HepG2 (cell line): ENCODE measurements around the gene CPVL. TPM values are rescaled to one million over a fixed set of nuclear protein-coding genes. Genes with fewer than 3 reads are reported as not detected.

Experiments used
- CAMTA2 ChIP-seq: sonication (generic); formaldehyde crosslinking; IDR thresholded peaks from 2 replicates; pipeline ENCODE4 v1.4.0; 2020; ENCODE audit warnings: mild to moderate bottlenecking, missing genetic modification reagents, borderline replicate concordance
- CC2D1A ChIP-seq: sonication (generic); formaldehyde crosslinking; IDR thresholded peaks from 2 replicates; pipeline ENCODE4 v1.8.1; 2023; ENCODE audit warnings: mild to moderate bottlenecking, missing genetic modification reagents
- EEA1 ChIP-seq: sonication (generic); formaldehyde crosslinking; IDR thresholded peaks from 2 replicates; pipeline ENCODE4 v1.5.1; 2020; ENCODE audit warnings: mild to moderate bottlenecking, missing genetic modification reagents, borderline replicate concordance
- REL ChIP-seq: sonication (generic); formaldehyde crosslinking; conservative IDR thresholded peaks from 2 replicates; pipeline ENCODE4 v1.8.0; 2022; ENCODE audit warnings: mild to moderate bottlenecking, missing genetic modification reagents, moderate library complexity
- RFX5 ChIP-seq: IDR thresholded peaks from 2 replicates; pipeline ENCODE4 v1.6.1; 2011; ENCODE audit warnings: low read depth, low read length, improper control_type of control experiment
- SP5 ChIP-seq: IDR thresholded peaks from 2 replicates; pipeline ENCODE4 v1.6.1; 2016; ENCODE audit warnings: low read depth, borderline replicate concordance
- TAF1 ChIP-seq: sonication (generic); formaldehyde crosslinking; IDR thresholded peaks from 2 replicates; pipeline ENCODE4 v1.4.0; 2020; ENCODE audit warnings: missing genetic modification reagents
- ZBTB20 ChIP-seq: sonication (generic); formaldehyde crosslinking; IDR thresholded peaks from 2 replicates; pipeline ENCODE4 v1.8.1; 2023; ENCODE audit warnings: missing genetic modification reagents, low read depth, mild to moderate bottlenecking, borderline replicate concordance
- ZNF333 ChIP-seq: sonication (generic); formaldehyde crosslinking; IDR thresholded peaks from 2 replicates; pipeline ENCODE4 v1.4.0; 2020; ENCODE audit warnings: mild to moderate bottlenecking, missing genetic modification reagents, borderline replicate concordance
- ZNF431 ChIP-seq: sonication (generic); formaldehyde crosslinking; IDR thresholded peaks from 2 replicates; pipeline ENCODE4 v1.9.0; 2022; ENCODE audit warnings: missing genetic modification reagents, low read depth, mild to moderate bottlenecking, borderline replicate concordance
- ZNF678 ChIP-seq: sonication (generic); formaldehyde crosslinking; IDR thresholded peaks from 2 replicates; pipeline ENCODE4 v1.4.0; 2020; ENCODE audit warnings: mild to moderate bottlenecking, missing genetic modification reagents
- polyA plus RNA-seq, 8 experiments: library from polyadenylated mRNA; depleted of rRNA in 3 of 8; stranded (reverse) in 7 of 8; unstranded in 1 of 8; fragments of >200 nt; fragmentation: Illumina TruSeq in 4 of 8; extraction: Trizol in 4 of 8; gene quantifications; 2 replicates each; pipeline versions ENCODE4 v1.2.1 to v1.2.3, GENCODE V29; 2011 to 2016; ENCODE audit warnings: low read depth in 4 of 8, missing spikeins in 1 of 8, mixed read lengths in 1 of 8; ENCODE audit not compliant: insufficient read depth in 1 of 8
- total RNA-seq, 5 experiments: library from RNA; depleted of rRNA; stranded (reverse); fragments of >200 nt; fragmentation: Illumina TruSeq; extraction: Trizol; gene quantifications; 2 replicates each; pipeline ENCODE4 v1.2.3, GENCODE V29; 2016; ENCODE audit warnings: low read depth in 1 of 5
- TF ChIP-seq, protein P1 (sequence below): sonication (generic); formaldehyde crosslinking; IDR thresholded peaks from 2 replicates; pipeline ENCODE4 v1.4.0; 2020; ENCODE audit warnings: missing genetic modification reagents, borderline replicate concordance
- TF ChIP-seq, protein P2 (sequence below): sonication (generic); formaldehyde crosslinking; IDR thresholded peaks from 2 replicates; pipeline ENCODE4 v1.4.0; 2020; ENCODE audit warnings: mild to moderate bottlenecking, missing genetic modification reagents
- TF ChIP-seq, protein P3 (sequence below): sonication (generic); formaldehyde crosslinking; IDR thresholded peaks from 2 replicates; pipeline ENCODE4 v1.5.0; 2020; ENCODE audit warnings: mild to moderate bottlenecking, missing genetic modification reagents, borderline replicate concordance
- TF ChIP-seq, protein P4 (sequence below): sonication (generic); formaldehyde crosslinking; IDR thresholded peaks from 2 replicates; pipeline ENCODE4 v1.4.0; 2020; ENCODE audit warnings: mild to moderate bottlenecking, missing genetic modification reagents

CPVL gene
- total and polyA plus RNA-seq, 2 of the 13 experiments (the other 11 are each of a cell fraction or from before 2014, with no cell fraction given): 59.2 to 294 TPM

DNA sequence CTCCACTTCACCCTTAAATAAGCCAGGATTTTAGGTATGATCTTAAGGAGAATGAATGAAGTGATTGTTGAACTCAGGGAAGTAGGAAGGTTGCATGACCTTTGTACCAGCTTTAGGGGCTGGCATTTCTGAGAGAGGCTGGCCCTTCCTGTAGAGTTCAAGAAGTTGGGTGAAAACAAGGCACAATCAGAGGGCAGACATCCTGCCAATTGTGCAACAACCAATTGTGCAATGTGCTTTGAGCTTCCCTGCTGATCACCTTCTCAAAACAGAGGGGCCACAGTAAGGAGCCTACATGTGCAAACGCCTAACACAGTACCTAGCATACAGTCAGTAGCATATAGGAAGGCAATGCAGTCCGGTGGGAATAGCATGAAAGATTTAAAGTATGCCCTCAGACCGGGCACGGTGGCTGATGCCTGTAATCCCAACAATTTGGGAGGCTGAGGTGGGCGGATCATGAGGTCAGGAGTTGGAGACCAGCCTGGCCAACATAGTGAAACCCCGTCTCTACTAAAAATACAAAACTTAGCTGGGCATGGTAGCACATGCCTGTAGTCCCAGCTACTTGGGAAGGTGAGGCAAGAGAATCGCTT lies 5.4 kb downstream of the CPVL start (continued):
- TF ChIP-seq ZNF678 (CRISPR knock-in tag) (no peak), CC2D1A (CRISPR knock-in tag) (no peak), ZNF431 (CRISPR knock-in tag) (0 out of 2 replicates have a peak, but pooled peaks have one; percentile 18), RFX5 (no peak), REL (CRISPR knock-in tag) (no peak), TAF1 (CRISPR knock-in tag) (no peak), ZBTB20 (CRISPR knock-in tag) (peak; percentile 86), SP5 (CRISPR knock-in tag) (peak; percentile 69), EEA1 (no peak), ZNF333 (no peak), CAMTA2 (CRISPR knock-in tag) (no peak)
- TF ChIP-seq, protein P1, sequence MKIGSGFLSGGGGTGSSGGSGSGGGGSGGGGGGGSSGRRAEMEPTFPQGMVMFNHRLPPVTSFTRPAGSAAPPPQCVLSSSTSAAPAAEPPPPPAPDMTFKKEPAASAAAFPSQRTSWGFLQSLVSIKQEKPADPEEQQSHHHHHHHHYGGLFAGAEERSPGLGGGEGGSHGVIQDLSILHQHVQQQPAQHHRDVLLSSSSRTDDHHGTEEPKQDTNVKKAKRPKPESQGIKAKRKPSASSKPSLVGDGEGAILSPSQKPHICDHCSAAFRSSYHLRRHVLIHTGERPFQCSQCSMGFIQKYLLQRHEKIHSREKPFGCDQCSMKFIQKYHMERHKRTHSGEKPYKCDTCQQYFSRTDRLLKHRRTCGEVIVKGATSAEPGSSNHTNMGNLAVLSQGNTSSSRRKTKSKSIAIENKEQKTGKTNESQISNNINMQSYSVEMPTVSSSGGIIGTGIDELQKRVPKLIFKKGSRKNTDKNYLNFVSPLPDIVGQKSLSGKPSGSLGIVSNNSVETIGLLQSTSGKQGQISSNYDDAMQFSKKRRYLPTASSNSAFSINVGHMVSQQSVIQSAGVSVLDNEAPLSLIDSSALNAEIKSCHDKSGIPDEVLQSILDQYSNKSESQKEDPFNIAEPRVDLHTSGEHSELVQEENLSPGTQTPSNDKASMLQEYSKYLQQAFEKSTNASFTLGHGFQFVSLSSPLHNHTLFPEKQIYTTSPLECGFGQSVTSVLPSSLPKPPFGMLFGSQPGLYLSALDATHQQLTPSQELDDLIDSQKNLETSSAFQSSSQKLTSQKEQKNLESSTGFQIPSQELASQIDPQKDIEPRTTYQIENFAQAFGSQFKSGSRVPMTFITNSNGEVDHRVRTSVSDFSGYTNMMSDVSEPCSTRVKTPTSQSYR (CRISPR knock-in tag): peak; percentile 73; the same call in 1 of the 2 replicates
- TF ChIP-seq, protein P2, sequence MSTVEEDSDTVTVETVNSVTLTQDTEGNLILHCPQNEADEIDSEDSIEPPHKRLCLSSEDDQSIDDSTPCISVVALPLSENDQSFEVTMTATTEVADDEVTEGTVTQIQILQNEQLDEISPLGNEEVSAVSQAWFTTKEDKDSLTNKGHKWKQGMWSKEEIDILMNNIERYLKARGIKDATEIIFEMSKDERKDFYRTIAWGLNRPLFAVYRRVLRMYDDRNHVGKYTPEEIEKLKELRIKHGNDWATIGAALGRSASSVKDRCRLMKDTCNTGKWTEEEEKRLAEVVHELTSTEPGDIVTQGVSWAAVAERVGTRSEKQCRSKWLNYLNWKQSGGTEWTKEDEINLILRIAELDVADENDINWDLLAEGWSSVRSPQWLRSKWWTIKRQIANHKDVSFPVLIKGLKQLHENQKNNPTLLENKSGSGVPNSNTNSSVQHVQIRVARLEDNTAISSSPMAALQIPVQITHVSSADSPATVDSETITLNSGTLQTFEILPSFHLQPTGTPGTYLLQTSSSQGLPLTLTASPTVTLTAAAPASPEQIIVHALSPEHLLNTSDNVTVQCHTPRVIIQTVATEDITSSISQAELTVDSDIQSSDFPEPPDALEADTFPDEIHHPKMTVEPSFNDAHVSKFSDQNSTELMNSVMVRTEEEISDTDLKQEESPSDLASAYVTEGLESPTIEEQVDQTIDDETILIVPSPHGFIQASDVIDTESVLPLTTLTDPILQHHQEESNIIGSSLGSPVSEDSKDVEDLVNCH: no peak
- TF ChIP-seq, protein P3, sequence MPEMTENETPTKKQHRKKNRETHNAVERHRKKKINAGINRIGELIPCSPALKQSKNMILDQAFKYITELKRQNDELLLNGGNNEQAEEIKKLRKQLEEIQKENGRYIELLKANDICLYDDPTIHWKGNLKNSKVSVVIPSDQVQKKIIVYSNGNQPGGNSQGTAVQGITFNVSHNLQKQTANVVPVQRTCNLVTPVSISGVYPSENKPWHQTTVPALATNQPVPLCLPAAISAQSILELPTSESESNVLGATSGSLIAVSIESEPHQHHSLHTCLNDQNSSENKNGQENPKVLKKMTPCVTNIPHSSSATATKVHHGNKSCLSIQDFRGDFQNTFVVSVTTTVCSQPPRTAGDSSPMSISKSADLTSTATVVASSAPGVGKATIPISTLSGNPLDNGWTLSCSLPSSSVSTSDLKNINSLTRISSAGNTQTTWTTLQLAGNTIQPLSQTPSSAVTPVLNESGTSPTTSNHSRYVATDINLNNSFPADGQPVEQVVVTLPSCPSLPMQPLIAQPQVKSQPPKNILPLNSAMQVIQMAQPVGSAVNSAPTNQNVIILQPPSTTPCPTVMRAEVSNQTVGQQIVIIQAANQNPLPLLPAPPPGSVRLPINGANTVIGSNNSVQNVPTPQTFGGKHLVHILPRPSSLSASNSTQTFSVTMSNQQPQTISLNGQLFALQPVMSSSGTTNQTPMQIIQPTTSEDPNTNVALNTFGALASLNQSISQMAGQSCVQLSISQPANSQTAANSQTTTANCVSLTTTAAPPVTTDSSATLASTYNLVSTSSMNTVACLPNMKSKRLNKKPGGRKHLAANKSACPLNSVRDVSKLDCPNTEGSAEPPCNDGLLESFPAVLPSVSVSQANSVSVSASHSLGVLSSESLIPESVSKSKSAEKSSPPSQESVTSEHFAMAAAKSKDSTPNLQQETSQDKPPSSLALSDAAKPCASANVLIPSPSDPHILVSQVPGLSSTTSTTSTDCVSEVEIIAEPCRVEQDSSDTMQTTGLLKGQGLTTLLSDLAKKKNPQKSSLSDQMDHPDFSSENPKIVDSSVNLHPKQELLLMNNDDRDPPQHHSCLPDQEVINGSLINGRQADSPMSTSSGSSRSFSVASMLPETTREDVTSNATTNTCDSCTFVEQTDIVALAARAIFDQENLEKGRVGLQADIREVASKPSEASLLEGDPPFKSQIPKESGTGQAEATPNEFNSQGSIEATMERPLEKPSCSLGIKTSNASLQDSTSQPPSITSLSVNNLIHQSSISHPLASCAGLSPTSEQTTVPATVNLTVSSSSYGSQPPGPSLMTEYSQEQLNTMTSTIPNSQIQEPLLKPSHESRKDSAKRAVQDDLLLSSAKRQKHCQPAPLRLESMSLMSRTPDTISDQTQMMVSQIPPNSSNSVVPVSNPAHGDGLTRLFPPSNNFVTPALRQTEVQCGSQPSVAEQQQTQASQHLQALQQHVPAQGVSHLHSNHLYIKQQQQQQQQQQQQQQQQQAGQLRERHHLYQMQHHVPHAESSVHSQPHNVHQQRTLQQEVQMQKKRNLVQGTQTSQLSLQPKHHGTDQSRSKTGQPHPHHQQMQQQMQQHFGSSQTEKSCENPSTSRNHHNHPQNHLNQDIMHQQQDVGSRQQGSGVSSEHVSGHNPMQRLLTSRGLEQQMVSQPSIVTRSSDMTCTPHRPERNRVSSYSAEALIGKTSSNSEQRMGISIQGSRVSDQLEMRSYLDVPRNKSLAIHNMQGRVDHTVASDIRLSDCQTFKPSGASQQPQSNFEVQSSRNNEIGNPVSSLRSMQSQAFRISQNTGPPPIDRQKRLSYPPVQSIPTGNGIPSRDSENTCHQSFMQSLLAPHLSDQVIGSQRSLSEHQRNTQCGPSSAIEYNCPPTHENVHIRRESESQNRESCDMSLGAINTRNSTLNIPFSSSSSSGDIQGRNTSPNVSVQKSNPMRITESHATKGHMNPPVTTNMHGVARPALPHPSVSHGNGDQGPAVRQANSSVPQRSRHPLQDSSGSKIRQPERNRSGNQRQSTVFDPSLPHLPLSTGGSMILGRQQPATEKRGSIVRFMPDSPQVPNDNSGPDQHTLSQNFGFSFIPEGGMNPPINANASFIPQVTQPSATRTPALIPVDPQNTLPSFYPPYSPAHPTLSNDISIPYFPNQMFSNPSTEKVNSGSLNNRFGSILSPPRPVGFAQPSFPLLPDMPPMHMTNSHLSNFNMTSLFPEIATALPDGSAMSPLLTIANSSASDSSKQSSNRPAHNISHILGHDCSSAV (CRISPR knock-in tag): no peak
- TF ChIP-seq, protein P4, sequence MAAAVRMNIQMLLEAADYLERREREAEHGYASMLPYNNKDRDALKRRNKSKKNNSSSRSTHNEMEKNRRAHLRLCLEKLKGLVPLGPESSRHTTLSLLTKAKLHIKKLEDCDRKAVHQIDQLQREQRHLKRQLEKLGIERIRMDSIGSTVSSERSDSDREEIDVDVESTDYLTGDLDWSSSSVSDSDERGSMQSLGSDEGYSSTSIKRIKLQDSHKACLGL (CRISPR knock-in tag): no peak; the same call in 1 of the 2 replicates
